GM12892 (cell line): ENCODE data around the gene TSPAN14.
A peak's percentile ranks its signal among the peaks of the same experiment; 100 is the strongest.

Experiments
- DNase-seq: peaks from one replicate; pipeline ENCODE4 v3.0.0; 2011; ENCODE audit not compliant: insufficient read length
- FAIRE-seq: peaks from 2 replicates; lab custom pipeline; 2011; peaks lifted over from hg19 to GRCh38; lab: Jason Lieb, UNC
- POLR2A ChIP-seq: IDR thresholded peaks from 2 replicates; pipeline ENCODE4 v1.6.1; 2011; ENCODE audit warnings: low read depth, low read length, control low read depth
- POLR2AphosphoS5 ChIP-seq: IDR thresholded peaks from 2 replicates; pipeline ENCODE4 v1.6.1; 2011; ENCODE audit warnings: low read depth, low read length, control low read depth
- TAF1 ChIP-seq: IDR thresholded peaks from 2 replicates; pipeline ENCODE4 v1.6.1; 2011; ENCODE audit warnings: low read depth, mild to moderate bottlenecking, control low read depth, low read length, borderline replicate concordance

The TSPAN14 gene

DNA sequence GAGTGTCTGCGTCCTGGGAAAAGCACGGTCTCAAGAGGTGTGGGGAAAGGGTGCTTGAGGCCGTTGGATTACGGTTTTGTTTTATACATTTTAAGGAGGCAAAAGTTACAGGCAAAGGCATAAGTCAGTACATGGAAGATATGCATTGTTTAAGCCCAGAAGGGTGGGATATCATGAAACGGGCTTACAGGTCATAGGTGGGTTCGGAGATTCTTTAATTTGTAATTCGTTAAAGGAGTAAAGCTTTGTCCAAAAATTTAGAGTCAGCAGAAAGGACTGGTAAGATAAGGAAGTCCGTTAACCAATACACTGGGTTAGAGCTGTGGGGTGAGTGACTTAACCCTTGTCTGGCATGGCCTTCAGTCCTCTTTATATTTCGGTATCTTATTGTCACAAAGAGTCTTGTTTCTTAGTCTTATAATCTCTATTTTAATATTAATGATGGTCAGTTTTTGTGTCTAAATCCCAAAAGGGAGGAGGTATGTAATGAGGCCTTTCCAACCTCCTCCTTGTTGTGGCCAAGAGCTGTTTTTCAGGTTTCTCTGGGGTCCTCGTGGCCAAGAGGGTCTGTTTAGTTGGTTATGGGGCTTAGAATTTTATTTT is 12.7 kb downstream of the TSPAN14 start:
- no peak for DNase-seq
- TF ChIP-seq POLR2AphosphoS5, result no peak
- no peak for TF ChIP-seq TAF1
- TF ChIP-seq POLR2A, result no peak
- FAIRE-seq, result no peak

DNA sequence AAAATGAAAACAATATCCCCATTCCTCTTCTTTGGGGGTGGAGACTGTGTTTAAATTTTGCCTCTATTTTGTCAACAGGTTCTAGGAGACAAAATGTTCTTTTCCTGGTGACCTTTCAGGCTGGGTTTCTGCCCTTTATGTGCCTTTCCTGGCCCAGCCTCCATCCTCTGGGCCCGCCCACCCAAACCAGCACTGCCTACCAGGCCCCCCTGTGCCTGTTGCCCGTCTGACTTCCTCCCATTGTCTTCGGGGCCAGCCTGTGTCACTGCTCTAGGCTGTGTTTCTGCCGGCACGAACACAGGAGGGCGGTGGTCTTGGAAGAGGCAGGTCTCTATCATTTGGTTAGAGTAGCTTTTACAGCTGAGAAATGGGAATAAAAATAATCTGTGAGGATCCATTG is 13.9 kb downstream of the TSPAN14 start:
- DNase-seq (no peak), FAIRE-seq (no peak)
- no peak for TF ChIP-seq POLR2AphosphoS5

DNA sequence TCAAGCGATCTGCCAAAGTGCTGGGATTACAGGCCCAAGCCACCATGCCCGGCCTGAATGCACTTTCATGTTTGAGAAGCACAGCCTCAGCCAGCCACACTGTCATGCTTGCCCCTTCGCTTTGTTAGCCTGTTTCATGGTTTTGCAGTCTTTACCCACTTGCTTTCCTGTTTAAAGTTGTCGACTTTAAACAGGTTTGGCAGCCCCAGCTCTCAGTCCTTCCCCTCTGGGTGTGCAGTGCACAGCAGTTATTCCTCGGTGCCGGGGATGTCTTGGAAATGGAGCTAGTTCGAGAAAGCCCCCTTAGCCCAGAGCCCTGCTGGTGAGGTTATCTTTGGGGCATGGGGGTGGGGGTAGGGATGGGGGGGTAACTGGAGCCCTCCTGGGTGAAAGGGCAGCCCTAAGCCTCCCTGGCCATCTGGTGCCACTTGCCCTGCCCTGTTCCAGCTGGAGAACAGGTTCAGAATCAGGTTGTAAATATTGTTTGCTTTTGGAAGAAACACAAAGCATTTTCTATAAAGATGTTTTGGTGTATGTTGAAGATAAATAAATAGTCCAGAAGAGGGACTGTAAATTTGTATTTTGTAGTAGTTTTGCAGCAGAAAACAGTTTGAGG is 14.8 kb downstream of the TSPAN14 start:
- no peak for FAIRE-seq
- TF ChIP-seq POLR2AphosphoS5 (no peak), TAF1 (no peak), POLR2A (no peak)
- no peak for DNase-seq

DNA sequence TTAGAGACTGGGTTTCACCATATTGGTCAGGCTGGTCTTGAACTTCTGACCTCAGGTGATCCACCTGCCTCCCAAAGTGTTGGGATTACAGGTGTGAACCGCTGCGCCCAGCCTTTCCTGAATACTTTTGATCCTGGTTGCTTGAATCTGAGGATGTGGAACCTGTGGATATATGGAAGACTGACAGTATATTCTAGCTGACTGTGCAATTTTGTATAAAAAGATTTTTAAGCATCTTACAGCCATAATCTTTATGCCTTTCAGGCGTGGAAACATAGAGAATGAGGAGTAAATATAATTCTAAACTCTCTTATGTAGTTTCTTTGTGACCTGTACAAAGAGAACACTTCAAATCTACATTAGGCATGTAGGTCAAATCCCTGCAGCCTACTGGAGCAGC is 16.2 kb downstream of the TSPAN14 start:
- TF ChIP-seq TAF1 (no peak), POLR2AphosphoS5 (no peak), POLR2A (no peak)
- DNase-seq, result no peak
- FAIRE-seq, result no peak

DNA sequence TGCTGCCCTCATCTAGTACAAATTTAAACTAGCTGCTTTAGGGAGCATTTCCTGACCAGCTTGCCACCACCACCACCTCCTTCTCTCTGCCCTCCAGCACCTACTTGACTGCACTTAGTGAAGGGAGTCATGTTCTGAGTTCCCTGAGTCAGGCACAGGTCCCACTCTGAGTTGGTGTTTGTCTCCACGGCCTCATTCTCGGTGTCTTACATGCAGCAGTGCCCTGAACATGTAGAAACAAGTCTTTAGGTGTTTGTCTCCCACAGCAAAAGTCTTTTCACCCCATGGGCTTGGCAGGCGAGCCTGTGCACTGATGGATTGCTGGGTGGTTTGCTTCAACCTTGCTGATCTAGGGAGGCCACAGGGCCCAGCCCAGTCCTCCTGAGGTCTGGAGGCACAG is 16.9 kb downstream of the TSPAN14 start:
- TF ChIP-seq POLR2AphosphoS5 (no peak), POLR2A (no peak), TAF1 (no peak)
- DNase-seq (no peak), FAIRE-seq (peak; percentile 36)

DNA sequence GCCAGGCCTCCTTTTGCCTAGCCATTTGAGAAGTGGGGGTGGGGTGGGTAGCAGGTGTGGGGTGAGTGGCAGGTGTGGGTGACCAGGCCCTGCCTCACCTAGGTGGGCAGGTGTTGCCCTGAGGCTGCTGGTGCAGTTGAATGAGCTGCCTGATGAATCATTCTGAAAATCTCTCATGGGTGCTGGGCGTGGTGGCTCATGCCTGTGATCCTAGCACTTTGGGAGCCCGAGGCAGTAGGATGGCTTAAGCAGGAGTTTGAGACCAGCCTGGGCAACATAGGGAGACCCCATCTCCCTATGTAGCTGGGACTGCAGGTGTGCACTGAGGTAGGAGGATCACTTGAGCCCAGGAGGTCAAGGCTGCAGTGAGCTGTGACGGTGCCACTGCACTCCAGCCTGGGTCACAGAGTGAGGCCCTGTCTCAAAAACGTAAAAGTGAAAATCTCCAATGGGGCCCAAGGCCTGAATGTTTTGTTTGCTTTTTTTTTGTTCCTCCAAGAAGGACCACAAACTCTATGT is 17.7 kb downstream of the TSPAN14 start:
- TF ChIP-seq POLR2A, result no peak
- TF ChIP-seq TAF1, result no peak
- no peak for TF ChIP-seq POLR2AphosphoS5
- FAIRE-seq (peak; percentile 63), DNase-seq (no peak)

DNA sequence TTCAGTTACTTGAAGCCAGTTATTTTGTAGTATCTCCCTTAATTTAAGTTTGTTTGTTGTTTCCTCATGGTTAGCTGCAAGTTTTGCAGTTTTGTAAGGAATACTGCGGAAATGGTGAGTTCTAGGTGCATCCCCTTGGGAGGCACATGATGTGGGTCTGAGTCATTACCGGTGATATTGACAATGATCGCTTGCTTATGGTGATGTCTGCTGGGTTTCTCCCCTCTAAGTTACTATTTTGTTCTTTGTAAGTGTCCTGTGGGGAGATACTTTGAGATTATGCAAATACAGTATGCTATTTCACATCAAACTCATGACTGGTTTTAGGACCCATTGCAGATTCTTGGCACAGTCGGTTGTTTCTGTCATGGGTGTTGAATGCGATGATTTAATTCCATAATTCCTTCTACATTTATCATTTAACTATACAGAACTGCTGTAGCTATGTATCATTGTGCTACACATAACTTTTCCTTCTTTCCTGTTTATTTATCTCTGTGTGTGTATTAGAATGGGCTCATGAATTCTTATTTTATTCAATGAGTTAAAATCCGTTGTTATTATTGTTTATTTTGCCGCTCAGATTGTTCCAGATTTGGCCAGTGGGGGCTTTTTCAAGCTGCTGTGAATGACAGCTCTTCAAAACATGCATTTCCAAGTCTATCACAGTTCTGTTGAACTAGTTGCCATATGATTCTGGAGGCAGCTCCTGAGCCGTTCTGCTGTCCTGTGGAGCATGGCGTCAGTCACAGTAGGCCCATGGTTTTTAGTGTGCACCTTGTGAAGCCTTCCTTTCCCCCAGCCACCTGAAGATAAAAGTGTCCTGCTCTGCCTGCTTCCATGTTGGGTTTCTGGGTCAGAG is 18.4 kb downstream of the TSPAN14 start:
- DNase-seq (no peak), FAIRE-seq (peak; percentile 93)
- TF ChIP-seq POLR2AphosphoS5 (no peak), POLR2A (no peak), TAF1 (no peak)

DNA sequence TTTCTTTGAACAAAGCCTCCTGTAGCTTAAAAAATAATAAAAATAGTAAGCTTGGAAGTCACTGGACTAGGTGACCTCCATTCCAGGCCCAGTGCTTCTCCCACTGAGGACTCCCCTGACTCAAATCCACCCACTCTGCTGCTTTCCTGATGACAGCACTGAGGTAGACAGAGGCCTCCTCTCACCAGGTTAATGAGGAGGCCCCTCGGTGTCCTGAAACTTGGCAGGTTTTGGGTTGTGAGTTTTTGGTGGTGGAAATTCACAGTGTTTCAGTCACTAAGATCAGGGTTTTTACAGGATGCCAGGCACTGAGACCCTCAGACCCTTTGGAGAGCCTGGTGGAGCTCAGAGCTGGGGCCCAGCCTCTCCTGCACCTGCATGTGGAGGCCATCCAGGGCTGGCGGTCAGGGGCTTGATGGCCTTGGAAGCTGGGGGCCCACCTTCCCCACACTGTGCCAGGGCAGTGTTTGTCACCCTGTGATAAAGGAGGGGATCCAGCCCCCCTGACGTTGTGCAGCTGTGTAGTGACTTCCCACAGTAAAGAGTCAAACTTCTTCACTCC is 19.1 kb downstream of the TSPAN14 start:
- FAIRE-seq (no peak), DNase-seq (no peak)
- TF ChIP-seq POLR2AphosphoS5, result no peak
- TF ChIP-seq POLR2A, result no peak
- TF ChIP-seq TAF1, result no peak

DNA sequence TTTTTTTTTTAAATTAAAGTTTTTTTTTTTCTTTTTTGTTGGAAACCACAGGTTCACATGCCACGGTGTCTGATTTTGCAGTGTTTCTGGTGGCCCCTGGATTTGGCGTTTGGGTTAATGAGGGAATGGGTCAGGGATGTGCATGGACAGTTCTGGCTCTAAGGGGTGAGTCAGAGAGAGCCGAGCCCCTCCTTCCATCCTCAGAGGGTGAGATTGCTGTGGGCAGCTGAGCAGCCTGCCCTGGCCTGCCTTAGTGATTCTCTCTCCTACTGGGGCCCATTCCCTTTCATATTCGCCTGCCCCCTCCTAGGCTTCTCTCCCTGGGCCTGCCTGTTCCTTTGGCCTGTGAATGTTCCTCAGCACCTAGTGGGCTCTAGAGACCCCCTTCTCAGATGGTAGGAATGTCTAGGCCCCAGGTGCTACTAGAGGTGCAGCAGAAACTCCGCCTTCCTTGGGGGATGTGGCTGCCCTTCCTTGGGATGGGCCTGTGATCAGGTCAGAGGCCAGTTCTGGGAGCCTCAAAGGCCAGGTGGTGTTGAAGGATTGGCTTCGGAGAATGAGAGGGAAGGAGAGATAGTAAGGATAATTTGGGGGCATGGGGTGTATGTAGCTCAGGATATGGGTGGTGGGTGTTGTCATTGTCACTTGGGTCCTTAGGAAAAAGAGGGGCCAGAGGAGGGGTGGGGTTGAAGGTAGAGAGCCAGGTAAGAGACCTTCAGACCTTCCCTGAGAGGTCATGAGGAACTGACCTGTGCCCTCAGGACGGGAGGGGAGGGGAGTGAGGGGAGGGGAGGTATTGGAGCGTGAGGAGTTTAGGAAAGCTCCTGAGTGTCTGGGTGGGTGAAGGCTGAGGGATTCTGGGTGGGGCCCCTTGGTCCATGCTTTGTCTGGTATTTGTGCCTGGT is 19.8 kb downstream of the TSPAN14 start:
- no peak for TF ChIP-seq POLR2AphosphoS5
- no peak for TF ChIP-seq TAF1
- TF ChIP-seq POLR2A, result no peak
- FAIRE-seq, result no peak

DNA sequence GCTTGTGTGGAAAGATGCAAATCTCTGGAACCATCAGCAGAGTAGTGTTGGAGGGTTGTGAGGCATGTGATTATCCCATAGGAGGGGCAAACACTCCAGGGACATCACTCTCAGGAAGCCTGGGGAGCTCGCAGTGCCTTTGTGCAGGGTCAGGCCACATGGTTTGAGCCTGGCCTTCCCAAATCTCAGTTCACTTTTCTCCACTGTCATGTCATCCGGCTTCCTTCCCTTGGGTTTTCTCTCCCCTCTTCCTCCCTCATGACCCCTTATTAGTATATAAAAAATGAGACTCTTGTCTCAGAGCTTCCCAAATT is 20.4 kb downstream of the TSPAN14 start:
- DNase-seq (no peak), FAIRE-seq (no peak)
- no peak for TF ChIP-seq TAF1
- no peak for TF ChIP-seq POLR2AphosphoS5
- no peak for TF ChIP-seq POLR2A

More for the DNA sequence above, 19.8 kb downstream of the TSPAN14 start:
- no peak for DNase-seq
